ENCODE results near the gene METTL21C.

DNA sequence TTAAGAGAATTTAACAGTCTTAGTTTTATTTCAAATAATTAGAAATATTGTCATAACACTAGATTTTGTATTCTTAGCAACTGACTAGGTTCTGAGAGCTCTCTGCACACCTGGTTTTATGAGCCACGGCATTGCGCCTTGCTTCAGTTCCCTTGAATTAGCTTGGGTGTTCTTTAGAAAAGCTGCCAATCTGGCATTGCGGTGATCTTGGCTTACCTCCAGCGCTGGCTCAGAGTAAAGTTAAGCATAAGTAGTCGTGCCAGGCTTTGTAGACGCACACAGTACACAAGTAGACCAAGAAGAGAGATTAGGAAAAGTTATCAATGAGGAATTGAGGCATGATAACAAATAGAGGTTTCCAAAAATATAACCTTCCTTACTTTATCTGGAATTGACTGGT is 52.4 kb downstream of the METTL21C start:
- TF ChIP-seq GATA2 (IDR thresholded peaks at IDR 0.05; ENCODE audit: low read depth, low read length) (no peak), GATA3 (IDR thresholded peaks at IDR 0.05; ENCODE audit: low read depth, low read length) (no peak)
